HepG2 (cell line): ENCODE data around the gene ELOVL6. TPM values are rescaled to one million over a fixed set of nuclear protein-coding genes. Genes with fewer than 3 reads are reported as not detected.

ENCODE experiments used
- ATAC-seq: fragments of 200-7000 bp; cut with Tn5 transposase; 3 replicates; pipeline ENCODE4 v1.9.1; 2020; ENCODE audit warnings: mild to moderate bottlenecking, moderate library complexity
- BruUV-seq: library from RNA; stranded (reverse); fragments of 400-500 nt; replicated peaks from 2 replicates; lab custom pipeline; 2021; lab: Mats Ljungman, UMichigan
- CTCF ChIA-PET: fragments of 300-600 bp; formaldehyde crosslinking; extraction: SDS; loops from one replicate; lab custom pipeline; 2021; ENCODE audit warnings: low total read pairs, inconsistent platforms, low intra/inter-chr PET ratio; lab: Yijun Ruan, JAX
- POLR2A ChIA-PET: fragments of 350-600 bp; sonication (Branson Sonifier 250); formaldehyde crosslinking; loops from one replicate; lab custom pipeline; 2020; ENCODE audit warnings: antibody characterized with exemption, inconsistent platforms; lab: Yijun Ruan, JAX
- DNase-seq: peaks from one replicate; pipeline ENCODE4 v3.0.0-alpha.2; 2015; ENCODE audit warnings: low spot score
- FAIRE-seq: peaks from 3 replicates; lab custom pipeline; 2011; peaks lifted over from hg19 to GRCh38; lab: Jason Lieb, UNC
- H2AFZ ChIP-seq: one replicate; pipeline ENCODE4 v1.6.1; 2011; ENCODE audit warnings: low read length, inconsistent platforms
- H3K27ac ChIP-seq: fragments of 300-600 bp; 3 replicates; pipeline ENCODE4 v1.8.0; 2011; ENCODE audit warnings: mixed run types, mild to moderate bottlenecking, mixed read lengths, low read length, inconsistent platforms; ENCODE audit not compliant: insufficient read depth; ENCODE audit errors: extremely low read length
- H3K27me3 ChIP-seq, 2 experiments: fragments of 200-600 bp in 1 of 2; 2 replicates in 1 of 2; 3 replicates in 1 of 2; pipeline versions ENCODE4 v1.6.0 to v1.8.0; 2011; ENCODE audit warnings: low read length in 2 of 2, mild to moderate bottlenecking in 2 of 2, moderate library complexity in 2 of 2, inconsistent platforms in 1 of 2; ENCODE audit not compliant: insufficient read depth in 2 of 2, control insufficient read depth in 1 of 2
- H3K36me3 ChIP-seq, 2 experiments: fragments of 200-600 bp in 1 of 2; replicated peaks in 1 of 2; 2 replicates in 1 of 2; 3 replicates in 1 of 2; pipeline versions ENCODE4 v1.5.1 to v1.8.0; 2011; ENCODE audit warnings: low read length in 2 of 2, inconsistent platforms in 1 of 2; ENCODE audit not compliant: insufficient read depth in 2 of 2, control insufficient read depth in 1 of 2
- H3K4me1 ChIP-seq: 2 replicates; pipeline ENCODE4 v1.5.1; 2012; ENCODE audit warnings: low read length, inconsistent platforms; ENCODE audit not compliant: insufficient read depth
- H3K4me2 ChIP-seq: 2 replicates; pipeline ENCODE4 v1.6.0; 2011; ENCODE audit warnings: low read depth, low read length, inconsistent platforms
- H3K4me3 ChIP-seq, 3 experiments: fragments of 200-600 bp in 1 of 3; sonication (generic), shearing (Covaris generic) in 1 of 3; replicated peaks in 1 of 3; 2 replicates each; pipeline ENCODE4 v1.5.1; 2011 to 2016; ENCODE audit warnings: low read length in 3 of 3, inconsistent platforms in 2 of 3, low read depth in 2 of 3, mild to moderate bottlenecking in 2 of 3, control low read depth in 1 of 3, mixed read lengths in 1 of 3; ENCODE audit not compliant: insufficient read depth in 1 of 3
- H3K79me2 ChIP-seq: one replicate; pipeline ENCODE4 v1.6.1; 2011; ENCODE audit warnings: low read length, inconsistent platforms; ENCODE audit not compliant: insufficient read depth
- H3K9ac ChIP-seq: 2 replicates; pipeline ENCODE4 v1.6.0; 2011; ENCODE audit warnings: mild to moderate bottlenecking, low read depth, low read length, inconsistent platforms; ENCODE audit not compliant: insufficient read depth
- H3K9me3 ChIP-seq: 2 replicates; pipeline ENCODE4 v1.5.1; 2012; ENCODE audit warnings: mild to moderate bottlenecking, low read length
- H4K20me1 ChIP-seq: 2 replicates; pipeline ENCODE4 v1.6.0; 2011; ENCODE audit warnings: inconsistent platforms, mild to moderate bottlenecking, low read length, moderate library complexity; ENCODE audit not compliant: insufficient read depth
- ETV5 ChIP-seq: IDR thresholded peaks from 2 replicates; pipeline ENCODE4 v1.6.1; 2018; ENCODE audit warnings: missing biosample characterization, missing genetic modification reagents, inconsistent platforms, borderline replicate concordance
- REL ChIP-seq: sonication (generic); formaldehyde crosslinking; conservative IDR thresholded peaks from 2 replicates; pipeline ENCODE4 v1.8.0; 2022; ENCODE audit warnings: mild to moderate bottlenecking, missing genetic modification reagents, moderate library complexity
- RFX1 ChIP-seq: fragments of 450-650 bp; IDR thresholded peaks from 2 replicates; pipeline ENCODE4 v1.6.1; 2017
- ZNF432 ChIP-seq: sonication (generic); formaldehyde crosslinking; IDR thresholded peaks from 2 replicates; pipeline ENCODE4 v1.5.0; 2020; ENCODE audit warnings: missing genetic modification reagents, mild to moderate bottlenecking, borderline replicate concordance
- WGBS: methylation state at CpG from one replicate; pipeline ENCODE4 v1.1.6; 2017; ENCODE audit warnings: low lambda C conversion rate; 5-methylcytosine and 5-hydroxymethylcytosine counted together
- in situ Hi-C: cut with HindIII; loops from 2 replicates; pipeline ENCODE4 v1.10.0; 2017; ENCODE audit warnings: low pct_unique_long_range_greater_than_20kb; ENCODE audit not compliant: extremely low pct_ligation_motif_present
- intact Hi-C: fragments of 100-400 bp; cut with micrococcal nuclease; formaldehyde crosslinking; loops from one replicate; pipeline ENCODE4 v1.10.0; 2022; ENCODE audit not compliant: unreplicated experiment
- polyA plus RNA-seq, 8 experiments: library from polyadenylated mRNA; depleted of rRNA in 3 of 8; stranded (reverse) in 7 of 8; unstranded in 1 of 8; fragments of >200 nt; fragmentation: Illumina TruSeq in 4 of 8; extraction: Trizol in 4 of 8; gene quantifications; 2 replicates each; pipeline versions ENCODE4 v1.2.1 to v1.2.3, GENCODE V29; 2011 to 2016; ENCODE audit warnings: low read depth in 4 of 8, missing spikeins in 1 of 8, mixed read lengths in 1 of 8; ENCODE audit not compliant: insufficient read depth in 1 of 8
- total RNA-seq, 5 experiments: library from RNA; depleted of rRNA; stranded (reverse); fragments of >200 nt; fragmentation: Illumina TruSeq; extraction: Trizol; gene quantifications; 2 replicates each; pipeline ENCODE4 v1.2.3, GENCODE V29; 2016; ENCODE audit warnings: low read depth in 1 of 5
- TF ChIP-seq, protein P1 (sequence below): sonication (generic); formaldehyde crosslinking; IDR thresholded peaks from 2 replicates; pipeline ENCODE4 v1.4.0; 2020; ENCODE audit warnings: mild to moderate bottlenecking, missing genetic modification reagents
- TF ChIP-seq, protein P2 (sequence below): sonication (generic); formaldehyde crosslinking; IDR thresholded peaks from 2 replicates; pipeline ENCODE4 v1.4.0; 2020; ENCODE audit warnings: missing genetic modification reagents

The ELOVL6 gene
- total and polyA plus RNA-seq, 2 of the 13 experiments (the other 11 are each of a cell fraction or from before 2014, with no cell fraction given) = 14.1 to 23.2 TPM

DNA sequence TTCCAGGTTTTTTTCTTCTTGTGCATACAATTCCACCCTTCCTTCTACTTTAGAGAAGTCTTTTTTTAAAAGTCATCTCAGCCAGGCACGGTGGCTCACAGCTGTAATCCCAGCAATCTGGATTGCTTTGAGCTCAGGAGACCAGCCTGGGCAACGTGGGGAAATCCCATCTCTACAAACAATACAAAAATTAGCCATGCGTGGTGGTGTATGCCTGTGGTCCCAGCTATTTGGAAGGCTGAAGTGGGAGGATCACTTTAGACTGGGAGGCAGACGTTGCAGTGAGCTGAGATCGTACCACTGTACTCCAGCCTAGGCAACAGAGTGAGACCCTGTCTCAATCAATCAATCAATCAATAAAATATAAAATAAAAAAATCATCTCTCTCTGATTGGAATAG, 14.8 kb downstream of the ELOVL6 start:
- BruUV-seq = no TSS peak
- Histone ChIP-seq H3K4me2 (no peak overlapping the region), H3K79me2 (peaks cover 10% of the 10 kb centered on the region), H2AFZ (no peak overlapping the region), H4K20me1 (no peaks in the 10 kb centered on the region), H3K27me3 (no peaks in the 10 kb centered on the region), H3K4me1 (no peaks in the 10 kb centered on the region), H3K27ac (no peak overlapping the region), H3K9ac (no peak overlapping the region), H3K9me3 (no peaks in the 10 kb centered on the region), H3K36me3 (peaks cover 2 to 25% of the 10 kb centered on the region in 2 experiments; a peak in 2 of 5 replicates), H3K4me3 (no peak overlapping the region)
- 88% methylated on average over 5 of the region's 5 CpGs for WGBS
- ChIA-PET CTCF (no interaction called here), POLR2A (no interaction called here)
- DNase-seq (no peak), ATAC-seq (no peak), FAIRE-seq (no peak)
- in situ Hi-C loops = loop anchor here (25.0 kb wide), 1 partner anchor 746 kb away; the partner anchor contains the start of gene SEC24B
- TF ChIP-seq RFX1 = no peak
- TF ChIP-seq, protein P1, sequence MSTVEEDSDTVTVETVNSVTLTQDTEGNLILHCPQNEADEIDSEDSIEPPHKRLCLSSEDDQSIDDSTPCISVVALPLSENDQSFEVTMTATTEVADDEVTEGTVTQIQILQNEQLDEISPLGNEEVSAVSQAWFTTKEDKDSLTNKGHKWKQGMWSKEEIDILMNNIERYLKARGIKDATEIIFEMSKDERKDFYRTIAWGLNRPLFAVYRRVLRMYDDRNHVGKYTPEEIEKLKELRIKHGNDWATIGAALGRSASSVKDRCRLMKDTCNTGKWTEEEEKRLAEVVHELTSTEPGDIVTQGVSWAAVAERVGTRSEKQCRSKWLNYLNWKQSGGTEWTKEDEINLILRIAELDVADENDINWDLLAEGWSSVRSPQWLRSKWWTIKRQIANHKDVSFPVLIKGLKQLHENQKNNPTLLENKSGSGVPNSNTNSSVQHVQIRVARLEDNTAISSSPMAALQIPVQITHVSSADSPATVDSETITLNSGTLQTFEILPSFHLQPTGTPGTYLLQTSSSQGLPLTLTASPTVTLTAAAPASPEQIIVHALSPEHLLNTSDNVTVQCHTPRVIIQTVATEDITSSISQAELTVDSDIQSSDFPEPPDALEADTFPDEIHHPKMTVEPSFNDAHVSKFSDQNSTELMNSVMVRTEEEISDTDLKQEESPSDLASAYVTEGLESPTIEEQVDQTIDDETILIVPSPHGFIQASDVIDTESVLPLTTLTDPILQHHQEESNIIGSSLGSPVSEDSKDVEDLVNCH (CRISPR knock-in tag) = no peak
- no peak for TF ChIP-seq ETV5
- no peak for TF ChIP-seq REL
- TF ChIP-seq, protein P2, sequence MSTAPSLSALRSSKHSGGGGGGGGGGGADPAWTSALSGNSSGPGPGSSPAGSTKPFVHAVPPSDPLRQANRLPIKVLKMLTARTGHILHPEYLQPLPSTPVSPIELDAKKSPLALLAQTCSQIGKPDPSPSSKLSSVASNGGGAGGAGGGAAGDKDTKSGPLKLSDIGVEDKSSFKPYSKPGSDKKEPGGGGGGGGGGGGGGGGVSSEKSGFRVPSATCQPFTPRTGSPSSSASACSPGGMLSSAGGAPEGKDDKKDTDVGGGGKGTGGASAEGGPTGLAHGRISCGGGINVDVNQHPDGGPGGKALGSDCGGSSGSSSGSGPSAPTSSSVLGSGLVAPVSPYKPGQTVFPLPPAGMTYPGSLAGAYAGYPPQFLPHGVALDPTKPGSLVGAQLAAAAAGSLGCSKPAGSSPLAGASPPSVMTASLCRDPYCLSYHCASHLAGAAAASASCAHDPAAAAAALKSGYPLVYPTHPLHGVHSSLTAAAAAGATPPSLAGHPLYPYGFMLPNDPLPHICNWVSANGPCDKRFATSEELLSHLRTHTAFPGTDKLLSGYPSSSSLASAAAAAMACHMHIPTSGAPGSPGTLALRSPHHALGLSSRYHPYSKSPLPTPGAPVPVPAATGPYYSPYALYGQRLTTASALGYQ (CRISPR knock-in tag) = no peak
- no peak for TF ChIP-seq ZNF432
- intact Hi-C loops = no loop called here
